VCaP (cell line): ENCODE data around the gene FAM110D.

Source experiments
- H3K27ac ChIP-seq: fragments of 450-650 bp; 2 replicates; pipeline ENCODE4 v1.5.1; 2017
- CTCF ChIP-seq: fragments of 450-650 bp; conservative IDR thresholded peaks from 2 replicates; pipeline ENCODE4 v1.5.1; 2017; ENCODE audit warnings: mild to moderate bottlenecking, moderate library complexity

Gene FAM110D

GRCh38 chr1:26188477-26188876 lies 29.6 kb downstream of the FAM110D start:
- no peak for TF ChIP-seq CTCF
- H3K27ac ChIP-seq, result no peak overlapping the region

GRCh38 chr1:26189331-26189730 lies 30.5 kb downstream of the FAM110D start:
- no peak overlapping the region for H3K27ac ChIP-seq
- no peak for TF ChIP-seq CTCF

- no peak overlapping the region for H3K27ac ChIP-seq
- TF ChIP-seq CTCF, result no peak
Observed at GRCh38 chr1:26189751-26190275, 30.9 kb downstream of the FAM110D start.

- TF ChIP-seq CTCF, result no peak
- H3K27ac ChIP-seq, result no peak within 1 kb of the TSS
Observed at GRCh38 chr1:26190373-26190987, 31.6 kb downstream of the FAM110D start, which contains the start of gene CATSPER4. Gene CATSPER4 (plus strand): TSS chr1:26190602. CDS start chr1:26190628, 26 bp downstream.

- no peak for TF ChIP-seq CTCF
- H3K27ac ChIP-seq, result no peak overlapping the region
Observed at GRCh38 chr1:26191739-26192138, 32.9 kb downstream of the FAM110D start.

GRCh38 chr1:26195805-26196204 lies 36.9 kb downstream of the FAM110D start:
- TF ChIP-seq CTCF, result no peak

GRCh38 chr1:26197301-26197700 lies 38.4 kb downstream of the FAM110D start:
- H3K27ac ChIP-seq, result no peak overlapping the region
- no peak for TF ChIP-seq CTCF

More at GRCh38 chr1:26195805-26196204, 36.9 kb downstream of the FAM110D start:
- no peak overlapping the region for H3K27ac ChIP-seq
